ENCODE results near the gene TRAK2. TPM values are rescaled to one million over a fixed set of nuclear protein-coding genes. Genes with fewer than 3 reads are reported as not detected.

The TRAK2 gene
- total and polyA plus RNA-seq, 2 donors (not counting 1 experiment from before 2014, with no cell fraction given): 16.9 to 21.6 TPM

DNA sequence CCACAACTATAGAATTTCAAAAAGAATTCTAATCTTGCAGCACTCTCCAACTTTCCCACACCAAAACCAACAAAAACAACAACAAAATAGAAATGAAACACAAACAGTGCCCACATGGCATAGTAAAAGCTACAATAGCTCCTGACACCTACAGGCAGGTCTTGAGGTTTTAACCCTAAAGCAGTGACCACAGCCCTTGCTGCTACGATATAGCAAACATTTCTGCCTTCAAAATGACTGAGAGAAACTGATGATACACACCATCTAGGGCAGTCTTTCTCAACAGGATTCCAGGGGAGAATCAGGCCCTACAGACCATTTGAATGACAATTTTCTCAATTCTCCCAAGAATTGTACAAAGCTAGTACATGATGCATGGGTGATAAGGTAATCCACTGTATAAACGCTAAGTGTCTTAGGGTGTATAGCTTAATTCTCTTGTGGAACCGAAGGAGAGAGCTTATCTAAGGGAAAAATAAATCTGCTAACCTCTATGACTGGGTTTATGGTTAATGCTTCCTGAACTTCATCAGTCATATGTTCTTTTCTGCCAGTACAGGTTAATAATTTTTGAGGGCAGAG is 46.5 kb downstream of the TRAK2 start:
- Histone ChIP-seq H2AFZ (ENCODE audit: insufficient read depth, low read depth, low read length, poor library complexity, severe bottlenecking) (no peak overlapping the region), H3K9me3 (ENCODE audit: control extremely low read depth in 1 of 3, control insufficient read depth in 2 of 3, insufficient read depth in 1 of 3, low read length in 2 of 3) (peaks cover 0 to under 1% (median 0%) of the 10 kb centered on the region in 3 donors), H4K20me1 (ENCODE audit: control insufficient read depth, insufficient read depth, low read length, poor library complexity, severe bottlenecking) (peaks cover 5% of the 10 kb centered on the region), H3K27me3 (replicated peaks in 1 of 4; ENCODE audit: control extremely low read depth in 1 of 4, control insufficient read depth in 3 of 4, insufficient read depth in 4 of 4, low read length in 3 of 4) (no peaks in the 10 kb centered on the region), H3K9ac (ENCODE audit: low read length) (no peak overlapping the region), H3K4me2 (replicated peaks; ENCODE audit: low read depth, low read length, poor library complexity, severe bottlenecking) (no peak overlapping the region), H3K4me1 (ENCODE audit: control insufficient read depth in 2 of 2, insufficient read depth in 2 of 2, low read length in 2 of 2) (no peaks in the 10 kb centered on the region), H3K79me2 (ENCODE audit: control insufficient read depth, insufficient read depth, low read length) (peaks cover 83% of the 10 kb centered on the region), H3K36me3 (replicated peaks in 1 of 2; ENCODE audit: control extremely low read depth in 1 of 2, control insufficient read depth in 1 of 2, extremely low read depth in 1 of 2, insufficient read depth in 2 of 2, low read length in 1 of 2) (peaks cover 13 to 16% of the 10 kb centered on the region in 2 experiments), H3K4me3 (ENCODE audit: control extremely low read depth in 1 of 5, extremely low read depth in 1 of 5, insufficient read depth in 1 of 5, low read depth in 2 of 5, low read length in 4 of 5) (no peak overlapping the region), H3K27ac (ENCODE audit: low read length in 2 of 2) (no peak overlapping the region)
- no peak for DNase-seq
- no peak for TF ChIP-seq EZH2 (IDR thresholded peaks at IDR 0.05; ENCODE audit: borderline replicate concordance, insufficient read depth, low read depth, low read length, poor library complexity, severe bottlenecking)
- TF ChIP-seq, protein P1, sequence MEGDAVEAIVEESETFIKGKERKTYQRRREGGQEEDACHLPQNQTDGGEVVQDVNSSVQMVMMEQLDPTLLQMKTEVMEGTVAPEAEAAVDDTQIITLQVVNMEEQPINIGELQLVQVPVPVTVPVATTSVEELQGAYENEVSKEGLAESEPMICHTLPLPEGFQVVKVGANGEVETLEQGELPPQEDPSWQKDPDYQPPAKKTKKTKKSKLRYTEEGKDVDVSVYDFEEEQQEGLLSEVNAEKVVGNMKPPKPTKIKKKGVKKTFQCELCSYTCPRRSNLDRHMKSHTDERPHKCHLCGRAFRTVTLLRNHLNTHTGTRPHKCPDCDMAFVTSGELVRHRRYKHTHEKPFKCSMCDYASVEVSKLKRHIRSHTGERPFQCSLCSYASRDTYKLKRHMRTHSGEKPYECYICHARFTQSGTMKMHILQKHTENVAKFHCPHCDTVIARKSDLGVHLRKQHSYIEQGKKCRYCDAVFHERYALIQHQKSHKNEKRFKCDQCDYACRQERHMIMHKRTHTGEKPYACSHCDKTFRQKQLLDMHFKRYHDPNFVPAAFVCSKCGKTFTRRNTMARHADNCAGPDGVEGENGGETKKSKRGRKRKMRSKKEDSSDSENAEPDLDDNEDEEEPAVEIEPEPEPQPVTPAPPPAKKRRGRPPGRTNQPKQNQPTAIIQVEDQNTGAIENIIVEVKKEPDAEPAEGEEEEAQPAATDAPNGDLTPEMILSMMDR (IDR thresholded peaks at IDR 0.05): no peak
- peaks cover 16% of the 10 kb centered on the region for H3K4me1 Mint-ChIP-seq
- POLR2A ChIA-PET: interaction anchor here (0.5 kb wide), 1 partner anchor 10 kb away, joined by 3 read pairs; no protein-coding TSS in a partner anchor
- intact Hi-C loops (cut with micrococcal nuclease): no loop called here
- WGBS (ENCODE audit: insufficient coverage): no CpG with 5 or more reads among the region's 3 CpGs
- ATAC-seq (ENCODE audit: low read depth): no peak
- H3K27ac Mint-ChIP-seq: no peak overlapping the region
- H3K9me3 Mint-ChIP-seq (ENCODE audit: insufficient read depth): no peaks in the 10 kb centered on the region
- CTCF ChIA-PET: interaction anchor here (0.6 kb wide), 1 partner anchor 234 kb away, joined by 3 read pairs; no protein-coding TSS in a partner anchor
- no peaks in the 10 kb centered on the region for H3K27me3 Mint-ChIP-seq
- no peak overlapping the region for H3K4me3 Mint-ChIP-seq

DNA sequence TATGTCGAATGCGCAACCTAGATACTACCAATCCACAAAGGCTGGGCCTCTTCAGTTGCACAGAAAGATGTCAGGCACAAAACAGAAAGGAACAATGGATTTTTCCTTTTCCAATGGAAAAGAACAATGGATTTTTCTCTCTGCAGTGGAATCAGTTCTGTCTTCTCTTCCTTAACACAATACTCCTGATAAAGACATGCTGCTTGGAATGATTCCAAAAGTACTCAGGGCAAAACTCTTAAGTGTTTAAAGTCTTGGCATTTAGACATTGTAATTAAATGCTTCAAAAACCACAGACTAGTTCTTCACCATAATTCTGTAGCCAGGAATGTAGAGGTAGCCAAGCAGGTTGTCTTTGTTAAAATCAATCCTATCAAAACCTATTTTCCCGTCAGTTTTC is 47.4 kb downstream of the TRAK2 start:
- no peaks in the 10 kb centered on the region for H3K9me3 Mint-ChIP-seq (ENCODE audit: insufficient read depth)
- 100% methylated on average over 2 of the region's 3 CpGs for WGBS (ENCODE audit: insufficient coverage)
- ChIA-PET CTCF (no interaction called here), POLR2A (no interaction called here)
- H3K27ac Mint-ChIP-seq: no peak overlapping the region
- H3K4me1 Mint-ChIP-seq: peaks cover 14% of the 10 kb centered on the region
- no peaks in the 10 kb centered on the region for H3K27me3 ChIP-seq (replicated peaks in 1 of 4; ENCODE audit: control extremely low read depth in 1 of 4, control insufficient read depth in 3 of 4, insufficient read depth in 4 of 4, low read length in 3 of 4)
- TF ChIP-seq EZH2 (IDR thresholded peaks at IDR 0.05; ENCODE audit: borderline replicate concordance, insufficient read depth, low read depth, low read length, poor library complexity, severe bottlenecking): no peak
- TF ChIP-seq, protein P1 (IDR thresholded peaks at IDR 0.05): no peak
- peaks cover 80% of the 10 kb centered on the region for H3K79me2 ChIP-seq (ENCODE audit: control insufficient read depth, insufficient read depth, low read length)
- H3K27ac ChIP-seq (ENCODE audit: low read length in 2 of 2): no peak overlapping the region
- H3K4me3 Mint-ChIP-seq: no peak overlapping the region
- no peak overlapping the region for H2AFZ ChIP-seq (ENCODE audit: insufficient read depth, low read depth, low read length, poor library complexity, severe bottlenecking)
- no peaks in the 10 kb centered on the region for H3K27me3 Mint-ChIP-seq
- ATAC-seq (ENCODE audit: low read depth): no peak
- no peak overlapping the region for H3K9ac ChIP-seq (ENCODE audit: low read length)
- intact Hi-C loops (cut with micrococcal nuclease): no loop called here
- H3K4me1 ChIP-seq (ENCODE audit: control insufficient read depth in 2 of 2, insufficient read depth in 2 of 2, low read length in 2 of 2): no peaks in the 10 kb centered on the region
- peaks cover 5% of the 10 kb centered on the region for H4K20me1 ChIP-seq (ENCODE audit: control insufficient read depth, insufficient read depth, low read length, poor library complexity, severe bottlenecking)
- DNase-seq: no peak
- no peak overlapping the region for H3K4me3 ChIP-seq (ENCODE audit: control extremely low read depth in 1 of 5, extremely low read depth in 1 of 5, insufficient read depth in 1 of 5, low read depth in 2 of 5, low read length in 4 of 5)
- H3K9me3 ChIP-seq (ENCODE audit: control extremely low read depth in 1 of 3, control insufficient read depth in 2 of 3, insufficient read depth in 1 of 3, low read length in 2 of 3): no peaks in the 10 kb centered on the region
- no peak overlapping the region for H3K4me2 ChIP-seq (replicated peaks; ENCODE audit: low read depth, low read length, poor library complexity, severe bottlenecking)
- H3K36me3 ChIP-seq (replicated peaks in 1 of 2; ENCODE audit: control extremely low read depth in 1 of 2, control insufficient read depth in 1 of 2, extremely low read depth in 1 of 2, insufficient read depth in 2 of 2, low read length in 1 of 2): peaks cover 13 to 20% of the 10 kb centered on the region in 2 experiments

Data from B cell (primary cell).